Measurements from ENCODE around the gene FCHSD2. TPM values are rescaled to one million over a fixed set of nuclear protein-coding genes. Genes with fewer than 3 reads are reported as not detected.

FCHSD2 gene
- total and polyA plus RNA-seq, 2 donors (not counting 1 experiment from before 2014, with no cell fraction given) = 113 to 189 TPM

DNA sequence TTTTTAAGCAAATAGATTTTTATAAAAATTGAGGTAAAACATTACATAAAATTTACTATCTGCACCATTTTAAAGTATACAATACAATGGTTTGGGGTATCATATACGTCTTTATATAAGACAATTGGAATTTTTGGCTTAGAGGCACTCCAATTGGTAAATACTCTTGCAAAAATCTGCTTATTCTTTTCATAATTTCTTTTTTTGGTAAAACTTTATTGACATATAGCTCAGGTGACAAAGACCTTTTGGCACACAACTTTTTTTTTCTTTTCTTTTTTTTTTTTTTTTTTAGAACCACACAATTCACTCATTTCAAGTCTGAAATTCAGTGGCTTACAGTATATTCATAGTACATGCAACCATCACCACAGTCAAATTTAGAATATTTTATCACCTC is 270.1 kb downstream of the FCHSD2 start:
- no CpG with 5 or more reads among the region's 1 CpG for WGBS (ENCODE audit: insufficient coverage)

DNA sequence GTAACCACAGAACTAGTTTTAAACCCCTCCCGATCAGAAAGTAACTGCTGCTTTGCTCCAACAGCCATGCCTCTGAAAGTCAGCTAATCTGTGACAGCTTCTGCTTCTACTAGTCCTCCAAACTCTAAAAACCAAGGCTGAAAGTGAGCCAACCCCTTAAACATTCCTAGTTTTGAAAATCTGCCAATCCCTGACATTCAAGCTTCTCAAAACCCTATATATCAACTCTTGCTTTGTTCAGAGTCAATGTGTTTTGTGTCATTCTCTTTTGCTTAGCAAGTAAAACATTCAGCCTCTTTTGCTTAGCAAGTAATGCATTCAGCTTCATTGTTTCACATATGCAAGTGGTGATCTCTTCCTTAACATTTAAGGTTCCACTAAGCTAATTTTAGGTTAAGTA is 271.0 kb downstream of the FCHSD2 start:
- H3K36me3 ChIP-seq (replicated peaks in 1 of 2; ENCODE audit: control extremely low read depth in 1 of 2, control insufficient read depth in 1 of 2, extremely low read depth in 1 of 2, insufficient read depth in 2 of 2, low read length in 1 of 2) = peaks cover 15 to 83% of the 10 kb centered on the region in 2 experiments
- ChIA-PET POLR2A (no interaction called here), CTCF (interaction anchor here (1.0 kb wide), 1 partner anchor 10 kb away, joined by 3 read pairs; no protein-coding TSS in a partner anchor)
- no peaks in the 10 kb centered on the region for H3K4me1 ChIP-seq (ENCODE audit: control insufficient read depth in 2 of 2, insufficient read depth in 2 of 2, low read length in 2 of 2)
- H3K9me3 ChIP-seq (ENCODE audit: control extremely low read depth in 1 of 3, control insufficient read depth in 2 of 3, insufficient read depth in 1 of 3, low read length in 2 of 3) = no peaks in the 10 kb centered on the region
- peaks cover 4% of the 10 kb centered on the region for H4K20me1 ChIP-seq (ENCODE audit: control insufficient read depth, insufficient read depth, low read length, poor library complexity, severe bottlenecking)
- Mint-ChIP-seq H3K4me3 (no peak overlapping the region), H3K4me1 (peaks cover 6% of the 10 kb centered on the region), H3K27me3 (no peaks in the 10 kb centered on the region), H3K27ac (peak overlapping the region; percentile 56), H3K9me3 (ENCODE audit: insufficient read depth) (no peaks in the 10 kb centered on the region)
- no peak overlapping the region for H3K9ac ChIP-seq (ENCODE audit: low read length)
- ATAC-seq (ENCODE audit: low read depth) = no peak
- H3K27ac ChIP-seq (ENCODE audit: low read length in 2 of 2) = peak overlapping the region in 1 of 2 donors; percentile 52
- no peak for TF ChIP-seq EZH2 (IDR thresholded peaks at IDR 0.05; ENCODE audit: borderline replicate concordance, insufficient read depth, low read depth, low read length, poor library complexity, severe bottlenecking)
- TF ChIP-seq, protein P1, sequence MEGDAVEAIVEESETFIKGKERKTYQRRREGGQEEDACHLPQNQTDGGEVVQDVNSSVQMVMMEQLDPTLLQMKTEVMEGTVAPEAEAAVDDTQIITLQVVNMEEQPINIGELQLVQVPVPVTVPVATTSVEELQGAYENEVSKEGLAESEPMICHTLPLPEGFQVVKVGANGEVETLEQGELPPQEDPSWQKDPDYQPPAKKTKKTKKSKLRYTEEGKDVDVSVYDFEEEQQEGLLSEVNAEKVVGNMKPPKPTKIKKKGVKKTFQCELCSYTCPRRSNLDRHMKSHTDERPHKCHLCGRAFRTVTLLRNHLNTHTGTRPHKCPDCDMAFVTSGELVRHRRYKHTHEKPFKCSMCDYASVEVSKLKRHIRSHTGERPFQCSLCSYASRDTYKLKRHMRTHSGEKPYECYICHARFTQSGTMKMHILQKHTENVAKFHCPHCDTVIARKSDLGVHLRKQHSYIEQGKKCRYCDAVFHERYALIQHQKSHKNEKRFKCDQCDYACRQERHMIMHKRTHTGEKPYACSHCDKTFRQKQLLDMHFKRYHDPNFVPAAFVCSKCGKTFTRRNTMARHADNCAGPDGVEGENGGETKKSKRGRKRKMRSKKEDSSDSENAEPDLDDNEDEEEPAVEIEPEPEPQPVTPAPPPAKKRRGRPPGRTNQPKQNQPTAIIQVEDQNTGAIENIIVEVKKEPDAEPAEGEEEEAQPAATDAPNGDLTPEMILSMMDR (IDR thresholded peaks at IDR 0.05) = no peak
- no peaks in the 10 kb centered on the region for H3K27me3 ChIP-seq (replicated peaks in 1 of 4; ENCODE audit: control extremely low read depth in 1 of 4, control insufficient read depth in 3 of 4, insufficient read depth in 4 of 4, low read length in 3 of 4)
- H3K4me2 ChIP-seq (replicated peaks; ENCODE audit: low read depth, low read length, poor library complexity, severe bottlenecking) = no peak overlapping the region
- 92% methylated on average over 1 of the region's 1 CpG for WGBS (ENCODE audit: insufficient coverage)
- no peak overlapping the region for H3K4me3 ChIP-seq (ENCODE audit: control extremely low read depth in 1 of 5, extremely low read depth in 1 of 5, insufficient read depth in 1 of 5, low read depth in 2 of 5, low read length in 4 of 5)
- no peak for DNase-seq
- H2AFZ ChIP-seq (ENCODE audit: insufficient read depth, low read depth, low read length, poor library complexity, severe bottlenecking) = no peak overlapping the region
- intact Hi-C loops (cut with micrococcal nuclease) = no loop called here
- H3K79me2 ChIP-seq (ENCODE audit: control insufficient read depth, insufficient read depth, low read length) = peaks cover 74% of the 10 kb centered on the region

More for the DNA sequence above, 270.1 kb downstream of the FCHSD2 start:
- H2AFZ ChIP-seq (ENCODE audit: insufficient read depth, low read depth, low read length, poor library complexity, severe bottlenecking) = no peak overlapping the region
- H3K4me1 ChIP-seq (ENCODE audit: control insufficient read depth in 2 of 2, insufficient read depth in 2 of 2, low read length in 2 of 2) = no peaks in the 10 kb centered on the region
- no peak overlapping the region for H3K4me2 ChIP-seq (replicated peaks; ENCODE audit: low read depth, low read length, poor library complexity, severe bottlenecking)
- ChIA-PET CTCF (interaction anchor here (1.0 kb wide), 1 partner anchor 11 kb away, joined by 3 read pairs; no protein-coding TSS in a partner anchor), POLR2A (interaction anchor here (0.5 to 0.6 kb wide), 2 partner anchors 8 to 85 kb away, joined by 4 to 8 read pairs; no protein-coding TSS in a partner anchor)
- DNase-seq = no peak
- no peak overlapping the region for H3K27ac Mint-ChIP-seq
- H3K9me3 Mint-ChIP-seq (ENCODE audit: insufficient read depth) = no peaks in the 10 kb centered on the region
- H3K27me3 Mint-ChIP-seq = no peaks in the 10 kb centered on the region
- no peak overlapping the region for H3K4me3 ChIP-seq (ENCODE audit: control extremely low read depth in 1 of 5, extremely low read depth in 1 of 5, insufficient read depth in 1 of 5, low read depth in 2 of 5, low read length in 4 of 5)
- TF ChIP-seq EZH2 (IDR thresholded peaks at IDR 0.05; ENCODE audit: borderline replicate concordance, insufficient read depth, low read depth, low read length, poor library complexity, severe bottlenecking) = no peak
- TF ChIP-seq, protein P1 (IDR thresholded peaks at IDR 0.05) = no peak
- peaks cover 4% of the 10 kb centered on the region for H4K20me1 ChIP-seq (ENCODE audit: control insufficient read depth, insufficient read depth, low read length, poor library complexity, severe bottlenecking)
- H3K9ac ChIP-seq (ENCODE audit: low read length) = no peak overlapping the region
- no peaks in the 10 kb centered on the region for H3K9me3 ChIP-seq (ENCODE audit: control extremely low read depth in 1 of 3, control insufficient read depth in 2 of 3, insufficient read depth in 1 of 3, low read length in 2 of 3)
- no peaks in the 10 kb centered on the region for H3K27me3 ChIP-seq (replicated peaks in 1 of 4; ENCODE audit: control extremely low read depth in 1 of 4, control insufficient read depth in 3 of 4, insufficient read depth in 4 of 4, low read length in 3 of 4)
- peaks cover 4% of the 10 kb centered on the region for H3K4me1 Mint-ChIP-seq
- no peak for ATAC-seq (ENCODE audit: low read depth)
- H3K79me2 ChIP-seq (ENCODE audit: control insufficient read depth, insufficient read depth, low read length) = peaks cover 76% of the 10 kb centered on the region
- peak overlapping the region in 1 of 2 donors; percentile 36 for H3K27ac ChIP-seq (ENCODE audit: low read length in 2 of 2)
- H3K4me3 Mint-ChIP-seq = no peak overlapping the region
- intact Hi-C loops (cut with micrococcal nuclease) = no loop called here
- peaks cover 16 to 80% of the 10 kb centered on the region in 2 experiments for H3K36me3 ChIP-seq (replicated peaks in 1 of 2; ENCODE audit: control extremely low read depth in 1 of 2, control insufficient read depth in 1 of 2, extremely low read depth in 1 of 2, insufficient read depth in 2 of 2, low read length in 1 of 2)

Measured in B cell (primary cell).